WERI-Rb-1 (cell line): ENCODE measurements around the gene LTBP1.
"Not testable (repeated sequence)": the region's sequence is repeated elsewhere in the genome, so short reads cannot be mapped to it uniquely, and the experiment has no call there.

Experiments
- DNase-seq: peaks from one replicate; pipeline ENCODE4 v3.0.0-alpha.2; 2020
- H3K27ac ChIP-seq: fragments of 250-450 bp; sonication (Bioruptor Pico); 2 replicates; pipeline ENCODE4 v1.5.1; 2020; ENCODE audit warnings: mild to moderate bottlenecking, moderate library complexity
- H3K27me3 ChIP-seq: fragments of 250-450 bp; sonication (Bioruptor Pico); 2 replicates; pipeline ENCODE4 v1.5.1; 2021; ENCODE audit warnings: mild to moderate bottlenecking, low read depth, moderate library complexity; ENCODE audit not compliant: insufficient read depth, severe bottlenecking
- H3K36me3 ChIP-seq: fragments of 250-450 bp; sonication (Bioruptor Pico); 2 replicates; pipeline ENCODE4 v1.5.1; 2020; ENCODE audit warnings: mild to moderate bottlenecking, moderate library complexity
- H3K4me3 ChIP-seq: 2 replicates; pipeline ENCODE4 v1.5.1; 2011; ENCODE audit warnings: low read depth, mild to moderate bottlenecking, control low read depth, low read length
- H3K9me3 ChIP-seq: fragments of 250-450 bp; sonication (Bioruptor Pico); 2 replicates; pipeline ENCODE4 v1.5.1; 2021; ENCODE audit warnings: mild to moderate bottlenecking, moderate library complexity; ENCODE audit not compliant: severe bottlenecking
- CTCF ChIP-seq: IDR thresholded peaks from 2 replicates; pipeline ENCODE4 v1.5.1; 2011; ENCODE audit warnings: low read depth, mild to moderate bottlenecking, control low read depth, inconsistent platforms, low read length

LTBP1 gene

DNA sequence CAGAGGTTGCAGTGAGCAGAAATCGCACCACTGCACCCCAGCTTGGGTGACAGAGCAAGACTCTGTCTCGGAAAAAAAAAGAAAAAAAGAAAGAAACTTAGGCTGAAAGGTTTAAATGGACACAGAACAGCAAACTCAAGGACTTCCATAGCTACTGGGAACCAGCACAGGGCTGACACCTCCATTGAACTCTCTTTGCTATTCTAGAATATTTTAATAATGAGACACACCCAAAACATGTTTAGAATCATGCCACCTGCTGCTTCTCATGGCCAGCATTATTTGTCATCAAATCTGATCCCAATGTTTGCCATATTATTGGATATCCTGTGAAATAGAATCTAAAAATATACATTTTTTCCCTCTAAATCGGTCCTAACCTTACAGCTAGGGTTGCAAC, 42.7 kb upstream of the LTBP1 start:
- no peak for TF ChIP-seq CTCF
- Histone ChIP-seq H3K36me3 (no peaks in the 10 kb centered on the region), H3K27me3 (no peaks in the 10 kb centered on the region)

GRCh38 chr2:32904751-32905150, 42.0 kb upstream of the LTBP1 start:
- no peaks in the 10 kb centered on the region for H3K27me3 ChIP-seq
- no peaks in the 10 kb centered on the region for H3K36me3 ChIP-seq
- H3K9me3 ChIP-seq: no peaks in the 10 kb centered on the region
- no peak overlapping the region for H3K4me3 ChIP-seq
- DNase-seq: no peak
- no peak overlapping the region for H3K27ac ChIP-seq
- TF ChIP-seq CTCF: no peak

More for the DNA sequence above, 42.7 kb upstream of the LTBP1 start:
- H3K27ac ChIP-seq: no peak overlapping the region
- no peaks in the 10 kb centered on the region for H3K9me3 ChIP-seq
- H3K4me3 ChIP-seq: no peak overlapping the region
- no peak for DNase-seq

GRCh38 chr2:32905270-32905669, 41.5 kb upstream of the LTBP1 start:
- Histone ChIP-seq H3K4me3 (no peak overlapping the region), H3K36me3 (no peaks in the 10 kb centered on the region), H3K27me3 (no peaks in the 10 kb centered on the region), H3K27ac (no peak overlapping the region), H3K9me3 (no peaks in the 10 kb centered on the region)
- no peak for TF ChIP-seq CTCF
- no peak for DNase-seq

- no peak for TF ChIP-seq CTCF
- Histone ChIP-seq H3K4me3 (no peak overlapping the region), H3K27me3 (no peaks in the 10 kb centered on the region), H3K9me3 (no peaks in the 10 kb centered on the region), H3K27ac (no peak overlapping the region), H3K36me3 (no peaks in the 10 kb centered on the region)
- no peak for DNase-seq
Measured at GRCh38 chr2:32910883-32911598, 35.7 kb upstream of the LTBP1 start.

GRCh38 chr2:32915694-32916093, 31.1 kb upstream of the LTBP1 start:
- Histone ChIP-seq H3K9me3 (no peaks in the 10 kb centered on the region), H3K27me3 (no peaks in the 10 kb centered on the region), H3K36me3 (no peaks in the 10 kb centered on the region), H3K4me3 (no peak overlapping the region), H3K27ac (no peak overlapping the region)
- DNase-seq: no peak
- no peak for TF ChIP-seq CTCF

GRCh38 chr2:32918774-32919173, 28.0 kb upstream of the LTBP1 start:
- no peaks in the 10 kb centered on the region for H3K27me3 ChIP-seq
- H3K9me3 ChIP-seq: peaks cover 5% of the 10 kb centered on the region
- H3K36me3 ChIP-seq: no peaks in the 10 kb centered on the region
- no peak for DNase-seq
- no peak for TF ChIP-seq CTCF
- no peak overlapping the region for H3K4me3 ChIP-seq
- H3K27ac ChIP-seq: no peak overlapping the region

DNA sequence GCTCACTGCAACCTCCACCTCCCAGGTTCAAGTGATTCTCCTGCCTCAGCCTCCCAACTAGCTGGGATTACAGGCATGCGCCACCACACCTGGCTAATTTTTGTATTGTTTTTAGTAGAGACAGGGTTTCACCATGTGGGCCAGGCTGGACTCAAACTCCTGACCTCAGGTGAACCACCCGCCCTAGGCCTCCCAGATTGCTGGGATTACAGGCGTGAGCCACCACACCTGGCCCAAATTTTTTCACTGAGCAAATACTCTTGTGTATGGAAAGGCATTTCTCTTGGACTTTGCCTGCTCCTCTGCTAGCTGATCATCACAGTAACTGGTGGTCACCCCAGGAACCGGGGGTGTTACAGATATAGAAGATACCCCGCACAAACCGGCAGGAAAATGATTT, 26.9 kb upstream of the LTBP1 start:
- not testable (repeated sequence) for H3K4me3 ChIP-seq, H3K36me3 ChIP-seq, H3K27me3 ChIP-seq, DNase-seq, H3K27ac ChIP-seq, H3K9me3 ChIP-seq

GRCh38 chr2:32921486-32921885, 25.3 kb upstream of the LTBP1 start:
- not testable (repeated sequence) for H3K9me3 ChIP-seq, H3K36me3 ChIP-seq, H3K27me3 ChIP-seq, DNase-seq, H3K4me3 ChIP-seq, H3K27ac ChIP-seq
